ENCODE results near the gene FAM9A. TPM values are rescaled to one million over a fixed set of nuclear protein-coding genes. Genes with fewer than 3 reads are reported as not detected.
"Not testable (repeated sequence)": the region's sequence is repeated elsewhere in the genome, so short reads cannot be mapped to it uniquely, and the experiment has no call there.

Gene FAM9A
- total RNA-seq, 1 donor from 2014 or later = not detected

DNA sequence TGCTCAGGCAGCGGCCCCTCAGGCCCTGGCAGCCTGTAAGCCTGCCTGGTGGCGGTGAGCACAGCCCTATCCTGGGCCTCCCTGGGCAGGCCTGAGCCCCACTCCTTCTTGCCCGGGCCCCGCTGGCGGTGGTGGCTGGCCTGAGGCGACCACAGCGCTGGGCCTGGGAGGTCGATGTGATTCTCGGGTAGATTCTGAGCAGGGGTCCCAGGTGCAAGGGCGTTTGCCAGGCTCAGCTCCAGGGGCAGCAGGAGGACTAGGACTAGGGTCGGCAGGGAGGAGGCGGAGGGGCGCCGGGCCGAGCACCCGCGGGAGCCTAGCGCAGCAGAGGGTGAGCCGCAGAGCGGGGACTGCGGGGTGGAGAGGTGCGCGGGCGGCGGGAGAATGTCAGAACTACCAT lies 17.0 kb downstream of the FAM9A start:
- DNase-seq (ENCODE audit: low spot score) = no peak
- no peak for TF ChIP-seq CTCF (IDR thresholded peaks at IDR 0.05)

DNA sequence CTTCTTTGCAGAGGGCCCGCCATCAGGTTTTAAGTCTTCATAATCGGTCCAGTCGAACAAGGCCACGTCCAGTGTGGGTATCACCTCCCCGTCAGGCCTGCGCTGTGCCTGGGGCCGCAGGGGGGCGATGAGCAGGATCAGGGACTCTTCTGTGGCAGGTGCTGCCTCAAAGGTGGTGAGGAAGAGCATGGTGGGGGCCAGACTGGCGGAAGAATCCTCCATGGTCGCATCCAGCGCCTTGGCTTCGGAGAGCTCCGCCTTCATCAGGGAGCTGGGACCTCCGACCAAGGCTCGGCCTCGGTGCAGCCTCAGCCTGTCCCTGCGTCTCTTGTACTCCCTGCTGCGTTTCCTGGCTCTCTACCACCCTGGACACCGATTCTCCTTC lies 17.5 kb downstream of the FAM9A start:
- H3K9me3 Mint-ChIP-seq (ENCODE audit: low read depth) = no peaks in the 10 kb centered on the region
- no peaks in the 10 kb centered on the region for H3K4me1 Mint-ChIP-seq (ENCODE audit: low read depth)
- H3K4me3 Mint-ChIP-seq (ENCODE audit: unreplicated experiment) = no peak overlapping the region
- no peak for DNase-seq (ENCODE audit: low spot score)
- H3K27ac Mint-ChIP-seq (ENCODE audit: unreplicated experiment) = no peak overlapping the region
- no peak for TF ChIP-seq CTCF (IDR thresholded peaks at IDR 0.05)
- peaks cover 1% of the 10 kb centered on the region for H3K27me3 Mint-ChIP-seq (ENCODE audit: low read depth)
- no peaks in the 10 kb centered on the region for H3K36me3 Mint-ChIP-seq (ENCODE audit: low read depth)

More for the DNA sequence above, 17.0 kb downstream of the FAM9A start:
- Mint-ChIP-seq H3K4me1 (ENCODE audit: low read depth) (no peaks in the 10 kb centered on the region), H3K27me3 (ENCODE audit: low read depth) (peaks cover 2% of the 10 kb centered on the region), H3K9me3 (ENCODE audit: low read depth) (no peaks in the 10 kb centered on the region), H3K27ac (ENCODE audit: unreplicated experiment) (no peak overlapping the region), H3K36me3 (ENCODE audit: low read depth) (no peaks in the 10 kb centered on the region), H3K4me3 (ENCODE audit: unreplicated experiment) (no peak overlapping the region)

DNA sequence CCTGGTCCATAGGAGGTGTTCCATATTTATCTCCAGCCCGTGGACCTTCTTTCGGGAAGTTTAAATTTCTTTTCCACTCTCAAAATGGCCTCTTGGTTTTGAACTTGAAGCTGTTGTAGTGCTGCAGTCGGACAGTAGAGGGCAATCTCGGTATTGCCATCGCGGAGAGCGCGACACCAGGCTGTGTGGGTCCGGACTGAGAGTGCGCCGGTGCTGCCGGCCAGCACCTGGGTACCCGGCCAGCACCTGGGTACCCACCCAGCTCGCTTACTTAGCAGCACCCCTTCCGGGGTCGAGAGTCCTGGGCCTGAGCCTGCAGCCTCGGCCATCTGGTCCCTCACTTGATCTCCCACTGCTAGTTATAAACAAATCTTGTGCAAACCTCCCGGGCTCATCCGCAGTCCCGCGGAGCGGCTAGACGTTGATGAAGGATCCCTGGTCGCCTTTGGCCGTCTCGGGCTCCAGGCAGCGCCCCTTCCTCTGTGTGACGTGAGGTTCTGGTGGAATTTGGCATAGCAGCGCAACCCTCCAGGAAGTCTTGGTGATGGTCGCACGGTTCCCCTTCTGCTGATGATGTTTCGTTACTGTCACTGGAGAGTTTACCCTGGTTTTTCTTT lies 18.0 kb downstream of the FAM9A start:
- no peaks in the 10 kb centered on the region for H3K9me3 Mint-ChIP-seq (ENCODE audit: low read depth)
- H3K27ac Mint-ChIP-seq (ENCODE audit: unreplicated experiment) = no peak overlapping the region
- no peaks in the 10 kb centered on the region for H3K4me1 Mint-ChIP-seq (ENCODE audit: low read depth)
- H3K27me3 Mint-ChIP-seq (ENCODE audit: low read depth) = no peaks in the 10 kb centered on the region
- peak; percentile 47 for TF ChIP-seq CTCF (IDR thresholded peaks at IDR 0.05)
- H3K4me3 Mint-ChIP-seq (ENCODE audit: unreplicated experiment) = no peak overlapping the region
- no peaks in the 10 kb centered on the region for H3K36me3 Mint-ChIP-seq (ENCODE audit: low read depth)
- no peak for DNase-seq (ENCODE audit: low spot score)

- Mint-ChIP-seq H3K4me1 (ENCODE audit: low read depth) (no peaks in the 10 kb centered on the region), H3K4me3 (ENCODE audit: unreplicated experiment) (no peak overlapping the region), H3K36me3 (ENCODE audit: low read depth) (no peaks in the 10 kb centered on the region), H3K9me3 (ENCODE audit: low read depth) (no peaks in the 10 kb centered on the region), H3K27me3 (ENCODE audit: low read depth) (peaks cover 4% of the 10 kb centered on the region), H3K27ac (ENCODE audit: unreplicated experiment) (no peak overlapping the region)
- no peak for DNase-seq (ENCODE audit: low spot score)
- TF ChIP-seq CTCF (IDR thresholded peaks at IDR 0.05) = no peak
Observed at GRCh38 chrX:8782595-8782994, 18.6 kb downstream of the FAM9A start.

- not testable (repeated sequence) for H3K9me3 Mint-ChIP-seq (ENCODE audit: low read depth); H3K27ac Mint-ChIP-seq (ENCODE audit: unreplicated experiment); H3K4me3 Mint-ChIP-seq (ENCODE audit: unreplicated experiment); H3K27me3 Mint-ChIP-seq (ENCODE audit: low read depth); H3K36me3 Mint-ChIP-seq (ENCODE audit: low read depth); DNase-seq (ENCODE audit: low spot score); H3K4me1 Mint-ChIP-seq (ENCODE audit: low read depth)
Observed at GRCh38 chrX:8781921-8782320, 19.3 kb downstream of the FAM9A start.

- Mint-ChIP-seq H3K4me3 (ENCODE audit: unreplicated experiment) (no peak overlapping the region), H3K9me3 (ENCODE audit: low read depth) (peaks cover 9% of the 10 kb centered on the region), H3K36me3 (ENCODE audit: low read depth) (no peaks in the 10 kb centered on the region), H3K4me1 (ENCODE audit: low read depth) (no peaks in the 10 kb centered on the region), H3K27ac (ENCODE audit: unreplicated experiment) (no peak overlapping the region), H3K27me3 (ENCODE audit: low read depth) (peaks cover 30% of the 10 kb centered on the region)
- TF ChIP-seq CTCF (IDR thresholded peaks at IDR 0.05) = no peak
- no peak for DNase-seq (ENCODE audit: low spot score)
Observed at GRCh38 chrX:8773117-8773516, 28.1 kb downstream of the FAM9A start.
